SK-N-SH (cell line): ENCODE measurements around the gene MEIOC. TPM values are rescaled to one million over a fixed set of nuclear protein-coding genes. Genes with fewer than 3 reads are reported as not detected.

Source experiments
- CTCF ChIA-PET: fragments of 300-600, 350-600 bp; formaldehyde crosslinking; extraction: SDS; loops from one replicate; lab custom pipeline; 2021; lab: Yijun Ruan, JAX
- POLR2A ChIA-PET: fragments of 350-600 bp; sonication (Branson Sonifier 250); formaldehyde crosslinking; extraction: SDS; loops from one replicate; lab custom pipeline; 2020; ENCODE audit warnings: antibody characterized with exemption, inconsistent platforms; lab: Yijun Ruan, JAX
- DNase-seq: peaks from one replicate; pipeline ENCODE4 v3.0.0; 2012
- H2AFZ ChIP-seq: fragments of 200-600 bp; sonication (generic); 2 replicates; pipeline ENCODE4 v1.8.1; 2016; ENCODE audit warnings: antibody characterized with exemption, mild to moderate bottlenecking, low read depth
- H3F3A ChIP-seq: fragments of 200-600 bp; sonication (generic); replicated peaks from 2 replicates; pipeline ENCODE3; 2016; ENCODE audit warnings: antibody characterized with exemption, mild to moderate bottlenecking; ENCODE audit not compliant: insufficient read depth
- H3K27ac ChIP-seq, 2 experiments: fragments of 200-500 bp in 1 of 2; fragments of 200-600 bp in 1 of 2; sonication (Bioruptor generic) in 1 of 2; sonication (generic), shearing (Covaris generic) in 1 of 2; 2 replicates each; pipeline versions ENCODE4 v1.5.1 to v1.6.1; 2014 to 2016; ENCODE audit warnings: low read depth in 2 of 2, inconsistent platforms in 1 of 2, low read length in 1 of 2, mild to moderate bottlenecking in 1 of 2, mixed read lengths in 1 of 2
- H3K27me3 ChIP-seq: fragments of 200-600 bp; sonication (generic), shearing (Covaris generic); 2 replicates; pipeline ENCODE4 v1.6.1; 2016; ENCODE audit warnings: mixed run types; ENCODE audit not compliant: insufficient read depth
- H3K36me3 ChIP-seq, 2 experiments: fragments of 200-500 bp in 1 of 2; fragments of 200-600 bp in 1 of 2; sonication (Bioruptor generic) in 1 of 2; sonication (generic) in 1 of 2; replicated peaks in 1 of 2; 2 replicates each; pipeline versions ENCODE3 to v1.5.1; 2014 to 2016; ENCODE audit warnings: low read length in 1 of 2, mild to moderate bottlenecking in 1 of 2; ENCODE audit not compliant: insufficient read depth in 2 of 2, control insufficient read depth in 1 of 2
- H3K4me1 ChIP-seq, 2 experiments: fragments of 200-500 bp in 1 of 2; fragments of 200-600 bp in 1 of 2; sonication (Bioruptor generic) in 1 of 2; sonication (generic), shearing (Covaris generic) in 1 of 2; 2 replicates each; pipeline versions ENCODE4 v1.5.1 to v1.6.1; 2014 to 2016; ENCODE audit warnings: low read depth in 1 of 2, low read length in 1 of 2, mixed run types in 1 of 2; ENCODE audit not compliant: insufficient read depth in 2 of 2, control insufficient read depth in 1 of 2
- H3K4me2 ChIP-seq: fragments of 200-600 bp; sonication (generic), shearing (Covaris generic); 2 replicates; pipeline ENCODE4 v1.6.1; 2017; ENCODE audit warnings: mixed run types
- H3K4me3 ChIP-seq, 2 experiments: fragments of 200-500 bp in 1 of 2; fragments of 200-600 bp in 1 of 2; sonication (Bioruptor generic) in 1 of 2; sonication (generic), shearing (Covaris generic) in 1 of 2; 2 replicates each; pipeline versions ENCODE4 v1.5.1 to v1.8.1; 2014 to 2016; ENCODE audit warnings: low read depth in 2 of 2, inconsistent platforms in 1 of 2, low read length in 1 of 2, mild to moderate bottlenecking in 1 of 2, mixed read lengths in 1 of 2, moderate library complexity in 1 of 2
- H3K79me2 ChIP-seq: fragments of 200-600 bp; sonication (generic); 2 replicates; pipeline ENCODE4 v1.8.1; 2017; ENCODE audit warnings: mild to moderate bottlenecking; ENCODE audit not compliant: insufficient read depth
- H3K9ac ChIP-seq: fragments of 200-600 bp; sonication (generic); 2 replicates; pipeline ENCODE4 v1.6.1; 2017; ENCODE audit warnings: mixed run types
- H3K9me2 ChIP-seq: fragments of 200-600 bp; sonication (generic); 2 replicates; pipeline ENCODE4 v1.6.1; 2017; ENCODE audit warnings: mixed run types
- H3K9me3 ChIP-seq: fragments of 200-600 bp; sonication (generic); 2 replicates; pipeline ENCODE4 v1.6.1; 2017; ENCODE audit warnings: mixed run types, mild to moderate bottlenecking, moderate library complexity
- H4K20me1 ChIP-seq: fragments of 200-600 bp; sonication (generic); 2 replicates; pipeline ENCODE4 v1.6.1; 2017; ENCODE audit warnings: mild to moderate bottlenecking, mixed run types; ENCODE audit not compliant: insufficient read depth
- EP300 ChIP-seq, 2 experiments: IDR thresholded peaks; 2 replicates each; pipeline versions ENCODE4 v1.4.0 to v1.6.1; 2012; ENCODE audit warnings: borderline replicate concordance in 1 of 2, low read depth in 1 of 2, low read length in 1 of 2
- GABPA ChIP-seq: IDR thresholded peaks from 2 replicates; pipeline ENCODE4 v1.4.0; 2012; ENCODE audit warnings: low read depth, mild to moderate bottlenecking
- MXI1 ChIP-seq: IDR thresholded peaks from 2 replicates; pipeline ENCODE4 v1.6.1; 2012; ENCODE audit warnings: mild to moderate bottlenecking, low read depth, low read length, improper control_type of control experiment
- NFIC ChIP-seq: IDR thresholded peaks from 2 replicates; pipeline ENCODE4 v1.4.0; 2012; ENCODE audit warnings: borderline replicate concordance
- POLR2AphosphoS5 ChIP-seq: IDR thresholded peaks from 2 replicates; pipeline ENCODE4 v1.6.1; 2012; ENCODE audit warnings: low read depth, low read length
- RFX5 ChIP-seq: IDR thresholded peaks from 2 replicates; pipeline ENCODE4 v1.6.1; 2012; ENCODE audit warnings: mild to moderate bottlenecking, improper control_type of control experiment, low read length
- SIN3A ChIP-seq: IDR thresholded peaks from 2 replicates; pipeline ENCODE4 v1.6.1; 2012; ENCODE audit warnings: low read depth, mild to moderate bottlenecking, low read length, moderate library complexity, borderline replicate concordance
- WGBS: methylation state at CpG from one replicate; pipeline ENCODE4 v1.1.6; 2017; ENCODE audit warnings: low lambda C conversion rate; 5-methylcytosine and 5-hydroxymethylcytosine counted together
- polyA plus RNA-seq, 3 experiments: library from polyadenylated mRNA; depleted of rRNA; stranded (reverse); fragments of >200 nt; gene quantifications; 2 replicates each; pipeline ENCODE4 v1.2.3, GENCODE V29; 2012
- TF ChIP-seq, protein P1 (sequence below): fragments of 200-600 bp; sonication (generic); IDR thresholded peaks from 2 replicates; pipeline ENCODE4 v1.6.1; 2017; ENCODE audit warnings: antibody characterized with exemption, mild to moderate bottlenecking, moderate library complexity
- TF ChIP-seq, protein P2 (sequence below): IDR thresholded peaks from 2 replicates; pipeline ENCODE4 v1.4.0; 2012; ENCODE audit warnings: low read depth, borderline replicate concordance
- TF ChIP-seq, protein P3 (sequence below): IDR thresholded peaks from 2 replicates; pipeline ENCODE4; 2012
- TF ChIP-seq, protein P4 (sequence below): fragments of 150-350 bp; IDR thresholded peaks from 2 replicates; pipeline ENCODE4 v1.6.1; 2016; ENCODE audit warnings: mild to moderate bottlenecking, low read depth, low read length

MEIOC gene
- polyA plus RNA-seq, 1 of the 3 experiments (the other 2 are of a cell fraction): 1.3 TPM

DNA sequence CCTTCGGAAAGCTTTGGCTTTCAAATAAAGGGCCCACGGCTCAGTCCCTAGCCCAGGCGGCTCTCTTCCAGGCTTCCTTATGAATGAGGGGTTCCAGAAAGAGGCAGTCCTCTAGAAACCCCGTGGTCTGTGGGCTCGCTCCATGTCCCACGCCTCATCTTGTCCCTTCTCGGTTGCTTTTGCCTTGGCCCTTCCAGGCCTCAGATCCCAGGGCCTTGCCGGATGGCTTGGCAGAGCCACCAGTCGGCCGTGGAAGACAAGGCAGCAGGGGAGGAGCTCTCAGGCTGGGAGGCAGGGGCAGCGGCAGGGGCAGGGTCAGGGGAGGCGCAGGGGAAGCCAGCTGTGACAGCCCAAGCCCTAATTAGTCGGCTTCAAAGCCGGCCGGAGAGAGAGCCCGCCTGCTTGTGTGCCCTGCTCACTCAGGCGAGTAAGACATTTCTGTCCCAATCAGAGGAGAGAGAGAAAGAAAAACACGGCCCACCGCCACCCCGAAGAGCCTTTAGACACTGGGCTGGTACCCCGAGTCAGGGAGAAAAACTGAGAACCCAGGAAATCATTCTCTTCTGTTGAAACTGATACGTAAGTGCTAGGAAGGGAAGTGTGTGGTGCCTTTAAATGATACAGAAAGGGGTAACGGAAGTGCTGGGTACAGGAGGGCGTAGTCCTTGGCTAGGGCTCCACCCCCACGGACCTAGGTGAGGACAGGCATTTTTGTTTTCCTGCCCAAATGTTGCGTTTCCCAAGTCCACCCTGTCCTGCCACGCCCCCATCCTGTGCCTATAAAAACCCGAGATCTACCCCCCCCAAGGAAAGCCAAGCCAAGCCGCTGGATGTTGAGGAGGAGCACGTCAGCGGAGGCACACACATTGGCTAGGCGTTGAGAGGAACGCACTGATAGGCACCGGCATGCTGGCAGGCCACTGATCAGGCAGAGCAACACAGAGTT, 27.8 kb upstream of the MEIOC start:
- Histone ChIP-seq H3K4me3 (no peak overlapping the region), H3F3A (no peaks in the 10 kb centered on the region), H3K9me3 (no peaks in the 10 kb centered on the region), H3K36me3 (no peaks in the 10 kb centered on the region), H3K4me1 (peaks cover 0 to 6% of the 10 kb centered on the region in 2 experiments; a peak in 1 of 4 replicates), H3K79me2 (no peaks in the 10 kb centered on the region), H4K20me1 (no peaks in the 10 kb centered on the region), H3K9me2 (no peaks in the 10 kb centered on the region), H3K27ac (no peak overlapping the region), H2AFZ (no peak overlapping the region), H3K4me2 (no peak overlapping the region), H3K9ac (no peak overlapping the region), H3K27me3 (no peaks in the 10 kb centered on the region)
- whole genome bisulfite sequencing: 89% methylated on average over 34 of the region's 34 CpGs
- no peak for DNase-seq
- TF ChIP-seq SIN3A (no peak), NFIC (no peak), POLR2AphosphoS5 (no peak), GABPA (no peak), MXI1 (no peak), RFX5 (no peak), EP300 (IDR thresholded peaks at IDR 0.05; ENCODE audit: borderline replicate concordance in 1 of 2, low read depth in 1 of 2, low read length in 1 of 2) (no peak)
- TF ChIP-seq, protein P1, sequence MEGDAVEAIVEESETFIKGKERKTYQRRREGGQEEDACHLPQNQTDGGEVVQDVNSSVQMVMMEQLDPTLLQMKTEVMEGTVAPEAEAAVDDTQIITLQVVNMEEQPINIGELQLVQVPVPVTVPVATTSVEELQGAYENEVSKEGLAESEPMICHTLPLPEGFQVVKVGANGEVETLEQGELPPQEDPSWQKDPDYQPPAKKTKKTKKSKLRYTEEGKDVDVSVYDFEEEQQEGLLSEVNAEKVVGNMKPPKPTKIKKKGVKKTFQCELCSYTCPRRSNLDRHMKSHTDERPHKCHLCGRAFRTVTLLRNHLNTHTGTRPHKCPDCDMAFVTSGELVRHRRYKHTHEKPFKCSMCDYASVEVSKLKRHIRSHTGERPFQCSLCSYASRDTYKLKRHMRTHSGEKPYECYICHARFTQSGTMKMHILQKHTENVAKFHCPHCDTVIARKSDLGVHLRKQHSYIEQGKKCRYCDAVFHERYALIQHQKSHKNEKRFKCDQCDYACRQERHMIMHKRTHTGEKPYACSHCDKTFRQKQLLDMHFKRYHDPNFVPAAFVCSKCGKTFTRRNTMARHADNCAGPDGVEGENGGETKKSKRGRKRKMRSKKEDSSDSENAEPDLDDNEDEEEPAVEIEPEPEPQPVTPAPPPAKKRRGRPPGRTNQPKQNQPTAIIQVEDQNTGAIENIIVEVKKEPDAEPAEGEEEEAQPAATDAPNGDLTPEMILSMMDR: no peak
- TF ChIP-seq, protein P2, sequence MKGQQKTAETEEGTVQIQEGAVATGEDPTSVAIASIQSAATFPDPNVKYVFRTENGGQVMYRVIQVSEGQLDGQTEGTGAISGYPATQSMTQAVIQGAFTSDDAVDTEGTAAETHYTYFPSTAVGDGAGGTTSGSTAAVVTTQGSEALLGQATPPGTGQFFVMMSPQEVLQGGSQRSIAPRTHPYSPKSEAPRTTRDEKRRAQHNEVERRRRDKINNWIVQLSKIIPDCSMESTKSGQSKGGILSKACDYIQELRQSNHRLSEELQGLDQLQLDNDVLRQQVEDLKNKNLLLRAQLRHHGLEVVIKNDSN: no peak
- TF ChIP-seq, protein P3, sequence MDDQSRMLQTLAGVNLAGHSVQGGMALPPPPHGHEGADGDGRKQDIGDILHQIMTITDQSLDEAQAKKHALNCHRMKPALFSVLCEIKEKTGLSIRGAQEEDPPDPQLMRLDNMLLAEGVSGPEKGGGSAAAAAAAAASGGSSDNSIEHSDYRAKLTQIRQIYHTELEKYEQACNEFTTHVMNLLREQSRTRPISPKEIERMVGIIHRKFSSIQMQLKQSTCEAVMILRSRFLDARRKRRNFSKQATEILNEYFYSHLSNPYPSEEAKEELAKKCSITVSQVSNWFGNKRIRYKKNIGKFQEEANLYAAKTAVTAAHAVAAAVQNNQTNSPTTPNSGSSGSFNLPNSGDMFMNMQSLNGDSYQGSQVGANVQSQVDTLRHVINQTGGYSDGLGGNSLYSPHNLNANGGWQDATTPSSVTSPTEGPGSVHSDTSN: no peak
- TF ChIP-seq, protein P4, sequence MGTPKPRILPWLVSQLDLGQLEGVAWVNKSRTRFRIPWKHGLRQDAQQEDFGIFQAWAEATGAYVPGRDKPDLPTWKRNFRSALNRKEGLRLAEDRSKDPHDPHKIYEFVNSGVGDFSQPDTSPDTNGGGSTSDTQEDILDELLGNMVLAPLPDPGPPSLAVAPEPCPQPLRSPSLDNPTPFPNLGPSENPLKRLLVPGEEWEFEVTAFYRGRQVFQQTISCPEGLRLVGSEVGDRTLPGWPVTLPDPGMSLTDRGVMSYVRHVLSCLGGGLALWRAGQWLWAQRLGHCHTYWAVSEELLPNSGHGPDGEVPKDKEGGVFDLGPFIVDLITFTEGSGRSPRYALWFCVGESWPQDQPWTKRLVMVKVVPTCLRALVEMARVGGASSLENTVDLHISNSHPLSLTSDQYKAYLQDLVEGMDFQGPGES: no peak
- POLR2A ChIA-PET: no interaction called here
- CTCF ChIA-PET: interaction anchor here (0.8 to 7.7 kb wide), 2 partner anchors 96 to 131 kb away, joined by 3 to 56 read pairs; no protein-coding TSS in a partner anchor
